Stimulated activated CD4-positive, alpha-beta T cell treated with anti-CD3 and anti-CD28 coated beads, TNF-alpha, amount 100 ng/mL, for 48 hours (primary cell): Measurements from ENCODE around the gene HMBS.
"Not testable (repeated sequence)": the region's sequence is repeated elsewhere in the genome, so short reads cannot be mapped to it uniquely, and the experiment has no call there.

Experiments used
- DNase-seq, 3 donors: peaks; one replicate each; pipeline ENCODE4 v3.0.0-alpha.2; 2020; ENCODE audit warnings: low read depth in 3 of 3

HMBS gene

DNA sequence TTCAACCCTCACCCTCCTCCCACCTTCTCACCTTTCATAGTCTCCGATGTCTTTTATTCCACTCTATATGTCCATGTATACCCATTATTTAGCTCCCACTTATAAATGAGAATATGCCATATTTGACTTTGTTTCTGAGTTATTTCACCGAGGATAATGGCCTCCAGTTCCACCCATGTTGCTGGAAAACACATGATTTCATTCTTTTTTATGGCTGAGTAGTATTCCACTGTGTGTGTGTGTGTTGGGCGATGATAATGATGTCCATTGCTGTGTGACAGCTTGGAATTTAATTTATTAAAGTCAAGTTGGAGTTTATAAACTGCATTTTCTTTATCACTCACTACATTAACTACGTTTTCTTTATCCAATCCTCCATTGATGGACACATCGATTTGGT, 33.5 kb downstream of the HMBS start:
- DNase-seq = no peak

DNA sequence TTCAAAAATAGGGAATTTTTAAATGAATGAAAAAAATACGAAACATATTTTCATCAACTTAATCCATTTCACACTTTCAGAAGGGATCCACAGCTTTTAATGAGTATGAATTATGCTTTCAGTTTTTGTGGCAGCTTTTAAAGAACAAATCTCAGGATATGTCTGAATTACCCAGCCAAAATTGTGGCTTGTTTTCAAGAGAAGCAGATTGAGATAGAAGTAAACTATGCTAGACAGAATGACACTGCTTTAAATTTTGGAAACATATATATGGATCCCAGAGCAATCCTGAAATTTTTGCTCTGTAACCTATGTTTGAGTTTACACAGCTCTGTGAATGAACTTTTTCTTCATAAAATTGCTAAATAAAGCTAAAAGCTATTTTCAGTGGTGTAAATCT, 34.3 kb downstream of the HMBS start:
- no peak for DNase-seq

DNA sequence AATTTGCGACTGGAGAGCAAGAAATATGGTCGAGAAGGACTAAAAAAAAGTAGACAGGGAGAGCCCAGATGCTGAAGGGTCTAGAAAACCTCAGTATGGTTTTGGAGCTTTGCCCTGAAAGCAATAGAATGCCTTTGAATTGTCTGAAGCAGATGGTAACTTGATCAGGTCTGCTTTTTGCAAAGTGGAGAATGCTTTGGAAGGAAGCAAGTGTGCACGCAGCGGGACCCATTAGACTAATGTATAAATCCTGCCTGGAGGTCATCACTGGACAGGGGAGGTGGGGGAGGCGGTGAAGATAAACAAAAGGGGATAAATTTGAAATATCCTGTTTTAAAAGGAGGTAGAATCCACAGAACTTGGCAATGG, 35.9 kb downstream of the HMBS start:
- DNase-seq = no peak

DNA sequence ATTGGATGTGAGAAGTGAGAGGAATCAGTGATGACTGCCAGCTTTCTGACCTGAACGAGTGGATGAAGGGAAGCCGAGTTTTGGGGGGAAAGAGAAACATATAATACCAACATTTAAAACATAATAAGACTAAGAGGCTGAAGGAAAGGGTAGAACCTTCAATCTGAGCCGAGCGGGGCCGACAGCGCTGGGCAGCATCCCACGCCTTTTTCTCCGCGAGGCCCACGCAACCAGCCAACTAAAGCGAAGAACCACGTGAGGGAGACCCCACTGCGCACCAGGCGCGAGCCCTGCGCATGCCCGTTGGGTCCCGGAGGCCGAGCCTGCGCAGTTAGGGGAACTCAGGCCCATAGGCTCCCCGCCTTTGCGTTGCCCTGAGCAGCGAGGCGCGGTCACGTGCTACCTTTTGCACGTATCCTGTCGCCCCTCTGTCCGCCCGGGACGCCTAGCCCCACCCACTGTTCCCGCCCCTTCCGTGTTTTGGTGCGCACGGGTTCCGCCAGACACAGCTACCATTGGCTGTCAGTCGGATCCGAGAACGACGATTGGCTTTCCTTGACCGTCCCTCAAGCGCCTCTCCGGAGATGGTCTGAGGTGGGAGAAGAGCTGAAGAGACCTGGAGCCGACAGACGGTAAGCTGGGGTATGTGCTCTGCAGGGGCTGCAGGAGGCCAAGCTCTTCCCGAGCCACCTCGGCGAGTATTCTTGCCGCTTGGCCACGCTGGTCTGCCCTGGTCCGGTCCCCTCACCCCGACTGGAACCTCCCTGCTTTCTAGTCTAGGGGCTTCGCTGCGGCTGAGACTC, 36.5 kb downstream of the HMBS start, which contains the start of gene HINFP:
TSS of gene HINFP (plus strand) at position 573 of the 803 bp plus-strand sequence. CDS start 5,365 bp downstream, outside the sequence.
- DNase-seq = peak; percentile 99 to 100 (median 100)

DNA sequence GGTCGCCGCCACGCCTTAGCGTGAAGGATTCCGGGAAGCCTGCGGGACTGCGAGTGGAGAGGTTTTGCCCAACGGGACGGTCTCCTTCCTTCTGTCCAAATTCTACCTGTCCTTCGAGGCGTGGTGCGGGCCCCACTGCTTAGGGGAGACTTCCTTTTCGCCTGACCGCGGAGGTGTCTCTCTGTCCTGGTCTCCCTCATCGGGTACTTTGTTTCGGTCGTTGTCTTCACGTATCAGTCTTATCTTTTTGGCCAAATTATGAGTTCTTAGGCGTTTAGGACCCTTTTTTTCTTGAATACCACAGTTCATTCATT, 37.1 kb downstream of the HMBS start:
- no peak for DNase-seq

DNA sequence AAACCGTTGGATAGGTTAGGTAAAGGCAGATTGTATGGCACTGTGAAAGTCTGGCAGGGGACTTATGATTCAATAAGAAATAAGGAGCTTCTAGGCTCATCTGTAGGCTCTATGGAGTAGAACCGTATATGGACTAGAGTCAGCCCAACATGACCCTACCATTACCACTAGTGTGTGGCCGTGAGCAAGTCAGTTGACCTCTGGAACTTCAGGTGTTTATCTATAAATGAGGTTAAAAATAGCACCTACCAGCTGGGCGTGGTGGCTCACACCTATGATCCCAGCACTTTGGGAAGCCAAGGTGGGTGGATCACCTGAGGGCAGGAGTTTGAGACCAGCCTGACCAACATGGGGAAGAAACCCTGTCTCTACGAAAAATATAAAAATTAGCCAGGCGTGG, 41.1 kb downstream of the HMBS start:
- no peak for DNase-seq

DNA sequence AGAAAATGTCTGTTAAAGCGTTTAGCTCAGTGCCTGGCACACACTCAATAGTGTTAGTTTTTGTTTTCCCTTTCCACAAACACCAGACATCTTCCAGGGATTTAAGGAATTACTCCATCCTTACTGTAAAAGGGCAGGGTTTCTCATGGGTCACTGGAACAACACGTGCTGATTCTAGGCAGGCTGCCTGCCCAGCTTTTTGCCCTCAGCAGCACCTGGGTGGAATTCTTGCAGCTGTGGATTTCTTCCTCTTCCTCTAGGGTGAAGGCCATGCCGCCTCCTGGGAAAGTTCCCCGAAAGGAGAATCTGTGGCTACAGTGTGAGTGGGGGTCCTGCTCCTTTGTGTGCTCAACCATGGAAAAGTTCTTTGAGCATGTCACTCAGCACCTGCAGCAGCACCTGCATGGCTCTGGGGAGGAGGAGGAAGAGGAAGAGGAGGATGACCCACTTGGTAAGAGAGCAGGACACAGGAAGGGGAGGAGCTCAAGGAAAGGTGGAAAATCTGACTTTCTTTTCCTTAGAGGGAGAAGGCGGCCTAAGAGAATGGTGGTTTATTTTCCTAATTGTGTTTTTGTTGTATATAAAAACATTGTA, 42.1 kb downstream of the HMBS start:
- no peak for DNase-seq

DNA sequence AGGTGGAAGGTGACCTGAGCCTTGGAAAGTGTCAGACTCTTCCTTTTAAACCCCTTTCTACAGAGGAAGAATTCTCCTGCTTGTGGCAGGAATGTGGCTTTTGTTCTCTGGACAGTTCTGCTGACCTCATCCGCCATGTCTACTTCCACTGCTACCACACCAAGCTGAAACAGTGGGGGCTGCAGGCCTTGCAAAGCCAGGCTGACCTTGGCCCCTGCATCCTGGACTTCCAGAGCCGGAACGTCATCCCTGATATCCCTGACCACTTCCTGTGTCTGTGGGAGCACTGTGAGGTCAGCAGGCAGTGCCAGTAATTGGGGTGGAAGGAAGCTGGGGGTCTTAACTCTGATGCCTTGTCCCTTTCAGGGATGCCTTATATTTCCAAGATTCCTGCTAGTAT, 46.0 kb downstream of the HMBS start:
- DNase-seq = no peak

DNA sequence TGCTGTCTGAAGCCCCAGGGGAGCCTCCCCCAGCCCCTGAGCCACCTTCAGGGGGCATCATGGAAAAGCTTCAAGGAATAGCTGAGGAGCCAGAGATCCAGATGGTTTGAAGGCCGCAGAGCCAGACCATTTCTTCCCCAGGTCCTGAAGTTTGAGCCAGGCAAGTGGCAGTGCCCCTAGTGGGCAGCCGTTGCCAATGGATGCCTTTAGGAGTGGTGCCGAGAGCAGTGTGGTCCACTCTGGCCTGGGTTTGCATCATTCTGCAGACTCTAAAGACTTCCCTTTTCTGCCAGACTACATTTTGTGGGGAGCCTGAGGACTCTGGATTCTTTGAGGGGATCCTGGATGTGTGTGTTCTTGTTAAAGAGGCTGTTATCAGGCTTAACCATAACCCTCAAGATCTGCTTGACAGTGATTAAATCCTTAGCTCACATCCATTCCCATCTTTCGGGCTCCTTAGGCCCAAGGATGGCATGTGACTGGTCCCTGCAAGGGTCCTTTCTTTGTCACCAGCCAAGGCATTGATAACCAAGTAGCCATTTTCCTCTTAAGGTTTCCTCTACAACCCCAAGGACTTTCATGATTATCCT, 49.8 kb downstream of the HMBS start:
- no peak for DNase-seq

DNA sequence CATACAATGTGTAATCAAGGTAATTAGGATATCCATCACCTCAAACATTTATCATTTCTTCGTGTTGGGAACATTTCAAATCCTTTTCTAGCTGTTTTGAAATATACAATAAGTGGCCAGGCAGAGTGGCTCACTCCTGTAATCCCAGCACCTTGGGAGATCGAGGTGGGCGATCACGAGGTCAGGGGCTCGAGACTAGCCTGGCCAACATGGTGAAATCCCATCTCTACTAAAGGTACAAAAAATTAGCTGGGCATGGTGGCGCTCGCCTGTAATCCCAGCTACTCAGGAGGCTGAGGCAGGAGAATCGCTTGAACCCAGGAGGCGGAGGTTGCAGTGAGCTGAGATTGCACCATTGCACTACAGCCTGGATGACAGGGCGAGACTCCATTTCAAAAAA, 54.6 kb downstream of the HMBS start:
- DNase-seq = not testable (repeated sequence)
